HCT116 (cell line): Measurements from ENCODE around the gene LGALS4. TPM values are rescaled to one million over a fixed set of nuclear protein-coding genes. Genes with fewer than 3 reads are reported as not detected.

Experiments
- ATAC-seq: fragments of 200-7000 bp; cut with Tn5 transposase; 2 replicates; pipeline ENCODE4 v1.9.1; 2020; ENCODE audit warnings: mild to moderate bottlenecking, moderate library complexity
- BruUV-seq: library from RNA; stranded (reverse); fragments of 400-500 nt; replicated peaks from 2 replicates; lab custom pipeline; 2021; lab: Mats Ljungman, UMichigan
- CTCF ChIA-PET: fragments of 300-600 bp; sonication (Branson Sonifier 250); formaldehyde crosslinking; loops from one replicate; lab custom pipeline; 2021; ENCODE audit warnings: antibody characterized with exemption; lab: Charles Lee
- POLR2A ChIA-PET: fragments of 300-600, 350-600 bp; sonication (Branson Sonifier 250); formaldehyde crosslinking; loops from one replicate; lab custom pipeline; 2021; ENCODE audit warnings: antibody characterized with exemption; lab: Charles Lee
- RAD21 ChIA-PET, 2 experiments: fragments of 300-600 bp; sonication (Branson Sonifier 250); formaldehyde crosslinking; loops; one replicate each; lab custom pipeline; 2023; ENCODE audit warnings: low total read pairs in 2 of 2; ENCODE audit not compliant: uncharacterized antibody in 2 of 2, unreplicated experiment in 2 of 2, low non-redundant PET in 1 of 2; lab: Charles Lee
- DNase-seq: peaks from one replicate; pipeline ENCODE4 v3.0.0-alpha.2; 2010; ENCODE audit warnings: low read depth, low spot score
- H2AFZ ChIP-seq: fragments of 200-600 bp; shearing (Covaris generic), sonication (generic); 2 replicates; pipeline ENCODE4 v1.6.1; 2017; ENCODE audit warnings: low read depth, mixed run types, mixed read lengths, antibody characterized with exemption, low read length; ENCODE audit not compliant: poor library complexity, severe bottlenecking
- H3K27ac ChIP-seq: 2 replicates; pipeline ENCODE4 v1.5.1; 2012; ENCODE audit warnings: low read depth, low read length
- H3K27me3 ChIP-seq: fragments of 200-600 bp; sonication (generic); 2 replicates; pipeline ENCODE4 v1.6.1; 2016; ENCODE audit warnings: mixed run types, low read length, mixed read lengths; ENCODE audit not compliant: insufficient read depth
- H3K36me3 ChIP-seq, 2 experiments: fragments of 200-500 bp in 1 of 2; fragments of 200-600 bp in 1 of 2; sonication (Bioruptor generic) in 1 of 2; sonication (generic) in 1 of 2; 2 replicates each; pipeline versions ENCODE4 v1.5.1 to v1.6.1; 2014 to 2016; ENCODE audit warnings: low read length in 2 of 2, inconsistent platforms in 1 of 2, mixed read lengths in 1 of 2, mixed run types in 1 of 2; ENCODE audit not compliant: insufficient read depth in 2 of 2, control insufficient read depth in 1 of 2
- H3K4me1 ChIP-seq, 2 experiments: fragments of 200-600 bp in 1 of 2; sonication (generic) in 1 of 2; 2 replicates each; pipeline versions ENCODE4 v1.5.1 to v1.6.1; 2012 to 2017; ENCODE audit warnings: low read length in 2 of 2, inconsistent platforms in 1 of 2, mild to moderate bottlenecking in 1 of 2, mixed read lengths in 1 of 2, mixed run types in 1 of 2, moderate library complexity in 1 of 2; ENCODE audit not compliant: insufficient read depth in 2 of 2, control insufficient read depth in 1 of 2
- H3K4me2 ChIP-seq: fragments of 200-600 bp; sonication (generic); 2 replicates; pipeline ENCODE4 v1.6.1; 2017; ENCODE audit warnings: mixed run types, low read length, mixed read lengths
- H3K4me3 ChIP-seq, 2 experiments: fragments of 200-600 bp in 1 of 2; sonication (generic) in 1 of 2; replicated peaks in 1 of 2; 2 replicates each; pipeline ENCODE4 v1.5.1; 2011 to 2016; ENCODE audit warnings: low read length in 2 of 2, control low read depth in 1 of 2, low read depth in 1 of 2, mild to moderate bottlenecking in 1 of 2, mixed read lengths in 1 of 2, mixed run types in 1 of 2
- H3K79me2 ChIP-seq: fragments of 200-600 bp; sonication (generic); 2 replicates; pipeline ENCODE4 v1.6.1; 2017; ENCODE audit warnings: mild to moderate bottlenecking, mixed run types, low read length, moderate library complexity, mixed read lengths; ENCODE audit not compliant: insufficient read depth
- H3K9ac ChIP-seq: fragments of 200-600 bp; sonication (generic); 2 replicates; pipeline ENCODE4 v1.6.1; 2016; ENCODE audit warnings: low read length, mixed read lengths
- H3K9me2 ChIP-seq: fragments of 200-600 bp; sonication (generic), shearing (Covaris generic); 2 replicates; pipeline ENCODE4 v1.6.1; 2017; ENCODE audit warnings: mixed run types, mild to moderate bottlenecking, moderate library complexity; ENCODE audit not compliant: insufficient read depth
- H3K9me3 ChIP-seq, 2 experiments: fragments of 200-500 bp in 1 of 2; fragments of 200-600 bp in 1 of 2; sonication (Bioruptor generic) in 1 of 2; sonication (generic) in 1 of 2; 2 replicates each; pipeline ENCODE4 v1.6.1; 2014 to 2017; ENCODE audit warnings: low read length in 2 of 2, mixed read lengths in 2 of 2, inconsistent platforms in 1 of 2, low read depth in 1 of 2, mild to moderate bottlenecking in 1 of 2, mixed run types in 1 of 2, moderate library complexity in 1 of 2; ENCODE audit not compliant: control insufficient read depth in 1 of 2, insufficient read depth in 1 of 2
- H4K20me1 ChIP-seq: fragments of 200-600 bp; sonication (generic), shearing (Covaris generic); 2 replicates; pipeline ENCODE4 v1.6.1; 2017; ENCODE audit warnings: mixed run types, mild to moderate bottlenecking, moderate library complexity; ENCODE audit not compliant: insufficient read depth
- ATF3 ChIP-seq: IDR thresholded peaks from 2 replicates; pipeline ENCODE4 v1.6.1; 2012
- CEBPB ChIP-seq: IDR thresholded peaks from 2 replicates; pipeline ENCODE4 v1.6.1; 2012; ENCODE audit warnings: low read depth
- CTCF ChIP-seq, 3 experiments: fragments of 200-600 bp in 1 of 3; sonication (generic) in 1 of 3; IDR thresholded peaks in 2 of 3; conservative IDR thresholded peaks in 1 of 3; 2 replicates each; pipeline ENCODE4 v1.5.1; 2012 to 2017; ENCODE audit warnings: low read depth in 2 of 3, low read length in 2 of 3, antibody characterized with exemption in 1 of 3, borderline replicate concordance in 1 of 3, control low read depth in 1 of 3, mild to moderate bottlenecking in 1 of 3, mixed read lengths in 1 of 3, mixed run types in 1 of 3, moderate library complexity in 1 of 3; ENCODE audit not compliant: insufficient read depth in 1 of 3
- EGR1 ChIP-seq: IDR thresholded peaks from 2 replicates; pipeline ENCODE4 v1.6.1; 2012; ENCODE audit warnings: low read depth
- ELF1 ChIP-seq: IDR thresholded peaks from 2 replicates; pipeline ENCODE4 v1.6.1; 2012; ENCODE audit warnings: low read depth, borderline replicate concordance
- EZH2 ChIP-seq: fragments of 200-600 bp; sonication (generic); IDR thresholded peaks from 2 replicates; pipeline ENCODE4 v1.6.1; 2017; ENCODE audit warnings: antibody characterized with exemption, mixed run types
- EZH2phosphoT487 ChIP-seq: fragments of 200-600 bp; IDR thresholded peaks from 2 replicates; pipeline ENCODE4 v1.6.1; 2018; ENCODE audit warnings: antibody characterized with exemption, borderline replicate concordance
- FOSL1 ChIP-seq: IDR thresholded peaks from 2 replicates; pipeline ENCODE4 v1.6.1; 2012; ENCODE audit warnings: low read depth
- JUND ChIP-seq: IDR thresholded peaks from 2 replicates; pipeline ENCODE4 v1.6.1; 2012
- POLR2A ChIP-seq: IDR thresholded peaks from 2 replicates; pipeline ENCODE4 v1.7.0; 2011; ENCODE audit warnings: borderline replicate concordance; ENCODE audit not compliant: insufficient read depth, insufficient read length; ENCODE audit errors: extremely low read depth
- RAD21 ChIP-seq: IDR thresholded peaks from 2 replicates; pipeline ENCODE4 v1.6.1; 2012; ENCODE audit warnings: low read depth, mild to moderate bottlenecking
- REST ChIP-seq: IDR thresholded peaks from 2 replicates; pipeline ENCODE4 v1.6.1; 2012; ENCODE audit warnings: low read depth
- SIN3A ChIP-seq: IDR thresholded peaks from 2 replicates; pipeline ENCODE4 v1.6.1; 2012; ENCODE audit warnings: low read depth
- SRF ChIP-seq: IDR thresholded peaks from 2 replicates; pipeline ENCODE4 v1.6.1; 2012; ENCODE audit warnings: low read depth
- ZFX ChIP-seq: fragments of 450-650 bp; IDR thresholded peaks from 2 replicates; pipeline ENCODE4 v1.6.1; 2017
- ZNF274 ChIP-seq: fragments of 200-500 bp; sonication (Bioruptor generic); IDR thresholded peaks from 2 replicates; pipeline ENCODE4 v1.6.1; 2014; ENCODE audit warnings: mild to moderate bottlenecking, low read depth, low read length, inconsistent platforms
- intact Hi-C: fragments of 100-400 bp; cut with micrococcal nuclease; formaldehyde crosslinking; loops from 2 replicates; pipeline ENCODE4 v1.10.0; 2022
- total RNA-seq: library from RNA; stranded (reverse); gene quantifications from one replicate; pipeline ENCODE4 v1.2.1, GENCODE V29; 2021; ENCODE audit not compliant: unreplicated experiment

LGALS4 gene
- total RNA-seq, 1 experiment from 2014 or later = 0.86 TPM

- no peaks in the 10 kb centered on the region for H3K9me3 ChIP-seq
- no peaks in the 10 kb centered on the region for H3K79me2 ChIP-seq
- no peak overlapping the region for H3K27ac ChIP-seq
- H3K4me3 ChIP-seq = no peak overlapping the region
- H3K4me1 ChIP-seq = peaks cover 0 to 8% of the 10 kb centered on the region in 2 experiments; a peak in 2 of 4 replicates
- H4K20me1 ChIP-seq = no peaks in the 10 kb centered on the region
- no peak overlapping the region for H2AFZ ChIP-seq
- TF ChIP-seq ATF3 (no peak), FOSL1 (no peak), ZNF274 (no peak), REST (no peak), CEBPB (no peak), EZH2 (no peak), SIN3A (no peak), SRF (no peak), EZH2phosphoT487 (no peak), EGR1 (no peak), CTCF (IDR thresholded peaks at IDR 0.05 in 2 of 3, conservative IDR thresholded peaks at IDR 0.05 in 1 of 3; ENCODE audit: borderline replicate concordance in 1 of 3, insufficient read depth in 1 of 3, low read depth in 2 of 3, low read length in 2 of 3) (no peak), ZFX (no peak), POLR2A (no peak), ELF1 (no peak), RAD21 (no peak), JUND (no peak)
- TF ChIP-seq, all 23 proteins: peak for 0
- ATAC-seq (no peak), DNase-seq (no peak)
- no peak overlapping the region for H3K9ac ChIP-seq
- RAD21 ChIA-PET = no interaction called here
- H3K4me2 ChIP-seq = no peak overlapping the region
- intact Hi-C loops = no loop called here
- H3K27me3 ChIP-seq = no peaks in the 10 kb centered on the region
- no TSS peak for BruUV-seq
- CTCF ChIA-PET = no interaction called here
- H3K36me3 ChIP-seq = no peaks in the 10 kb centered on the region
- H3K9me2 ChIP-seq = no peaks in the 10 kb centered on the region
- POLR2A ChIA-PET = interaction anchor here (2.5 kb wide), 1 partner anchor 22 kb away, joined by 13 read pairs; no protein-coding TSS in a partner anchor
Measured at GRCh38 chr19:38800577-38801347, 12.0 kb downstream of the LGALS4 start.
